Parathyroid adenoma (tissue), 2 donors: Measurements from ENCODE around the gene FKBP2.

Source experiments
- H2AFZ ChIP-seq: fragments of 300-600 bp; sonication (generic); one replicate; pipeline ENCODE4 v1.7.0; 2017; ENCODE audit warnings: antibody characterized with exemption, mild to moderate bottlenecking
- H3K27ac ChIP-seq: fragments of 300-600 bp; sonication (generic); one replicate; pipeline ENCODE4 v1.7.0; 2017
- H3K27me3 ChIP-seq: fragments of 300-600 bp; sonication (generic); one replicate; pipeline ENCODE4 v1.7.0; 2017; ENCODE audit warnings: low read length; ENCODE audit not compliant: control insufficient read depth, insufficient read depth
- H3K36me3 ChIP-seq: fragments of 300-600 bp; sonication (generic); one replicate; pipeline ENCODE4 v1.7.0; 2017; ENCODE audit warnings: low read length; ENCODE audit not compliant: control insufficient read depth, insufficient read depth
- H3K4me1 ChIP-seq: fragments of 300-600 bp; sonication (generic); one replicate; pipeline ENCODE4 v1.7.0; 2017; ENCODE audit warnings: control low read depth
- H3K4me2 ChIP-seq: fragments of 300-600 bp; sonication (generic); one replicate; pipeline ENCODE4 v1.7.0; 2017; ENCODE audit warnings: low read length
- H3K4me3 ChIP-seq: fragments of 300-600 bp; sonication (generic); one replicate; pipeline ENCODE4 v1.7.0; 2017; ENCODE audit warnings: low read depth, low read length
- H3K79me2 ChIP-seq: fragments of 300-600 bp; sonication (generic); one replicate; pipeline ENCODE4 v1.7.0; 2017; ENCODE audit warnings: control low read depth
- H3K9ac ChIP-seq: fragments of 300-600 bp; sonication (generic); one replicate; pipeline ENCODE4 v1.7.0; 2017; ENCODE audit warnings: mild to moderate bottlenecking
- H3K9me3 ChIP-seq: fragments of 300-600 bp; sonication (generic); one replicate; pipeline ENCODE4 v1.7.0; 2017; ENCODE audit warnings: low read length; ENCODE audit not compliant: control insufficient read depth
- TF ChIP-seq, protein P1 (sequence below): fragments of 300-600 bp; sonication (generic); IDR thresholded peaks from one replicate; pipeline ENCODE4 v1.7.0; 2017; ENCODE audit warnings: antibody characterized with exemption, mild to moderate bottlenecking
- donor health status: primary hyperparathyroidism.

The FKBP2 gene

GRCh38 chr11:64235437-64236161 lies 5.3 kb upstream of the FKBP2 start:
- Histone ChIP-seq H3K4me3 (peak overlapping the region; percentile 57), H2AFZ (no peak overlapping the region), H3K27ac (peak overlapping the region; percentile 36), H3K9ac (no peak overlapping the region), H3K4me1 (peaks cover 9% of the 10 kb centered on the region), H3K9me3 (no peaks in the 10 kb centered on the region), H3K36me3 (no peaks in the 10 kb centered on the region), H3K4me2 (peak overlapping the region; percentile 73), H3K79me2 (no peaks in the 10 kb centered on the region), H3K27me3 (no peaks in the 10 kb centered on the region)
- TF ChIP-seq, protein P1, sequence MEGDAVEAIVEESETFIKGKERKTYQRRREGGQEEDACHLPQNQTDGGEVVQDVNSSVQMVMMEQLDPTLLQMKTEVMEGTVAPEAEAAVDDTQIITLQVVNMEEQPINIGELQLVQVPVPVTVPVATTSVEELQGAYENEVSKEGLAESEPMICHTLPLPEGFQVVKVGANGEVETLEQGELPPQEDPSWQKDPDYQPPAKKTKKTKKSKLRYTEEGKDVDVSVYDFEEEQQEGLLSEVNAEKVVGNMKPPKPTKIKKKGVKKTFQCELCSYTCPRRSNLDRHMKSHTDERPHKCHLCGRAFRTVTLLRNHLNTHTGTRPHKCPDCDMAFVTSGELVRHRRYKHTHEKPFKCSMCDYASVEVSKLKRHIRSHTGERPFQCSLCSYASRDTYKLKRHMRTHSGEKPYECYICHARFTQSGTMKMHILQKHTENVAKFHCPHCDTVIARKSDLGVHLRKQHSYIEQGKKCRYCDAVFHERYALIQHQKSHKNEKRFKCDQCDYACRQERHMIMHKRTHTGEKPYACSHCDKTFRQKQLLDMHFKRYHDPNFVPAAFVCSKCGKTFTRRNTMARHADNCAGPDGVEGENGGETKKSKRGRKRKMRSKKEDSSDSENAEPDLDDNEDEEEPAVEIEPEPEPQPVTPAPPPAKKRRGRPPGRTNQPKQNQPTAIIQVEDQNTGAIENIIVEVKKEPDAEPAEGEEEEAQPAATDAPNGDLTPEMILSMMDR = no peak

DNA sequence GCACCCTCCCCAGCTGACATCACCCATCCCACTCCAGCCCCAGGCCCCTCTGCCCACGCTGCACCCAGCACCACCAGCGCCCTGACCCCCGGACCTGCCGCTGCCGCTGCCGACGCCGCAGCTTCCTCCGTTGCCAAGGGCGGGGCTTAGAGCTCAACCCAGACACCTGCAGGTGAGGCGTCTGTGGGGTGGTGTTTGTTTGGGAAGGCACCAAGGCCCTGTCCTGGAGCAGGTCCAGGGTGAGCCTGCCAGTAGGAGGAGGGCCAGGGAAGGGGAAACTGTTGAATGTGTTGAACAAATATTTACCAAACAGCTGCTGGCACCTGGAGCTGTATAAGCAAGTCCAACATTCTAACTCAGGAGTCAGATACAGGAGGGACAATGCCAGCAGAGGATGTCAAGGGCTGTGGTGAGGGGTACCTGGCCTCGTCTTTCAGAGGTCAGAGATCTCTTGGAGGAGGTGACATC lies 3.4 kb upstream of the FKBP2 start:
- Histone ChIP-seq H3K27ac (peak overlapping the region; percentile 39), H3K4me1 (peaks cover 10% of the 10 kb centered on the region)

GRCh38 chr11:64238076-64238475 lies 2.8 kb upstream of the FKBP2 start:
- Histone ChIP-seq H3K4me1 (peaks cover 12% of the 10 kb centered on the region), H3K27ac (peak overlapping the region; percentile 39), H3K9ac (no peak overlapping the region)

More for the DNA sequence above, 3.4 kb upstream of the FKBP2 start:
- Histone ChIP-seq H3K9me3 (no peaks in the 10 kb centered on the region), H3K4me3 (peak overlapping the region; percentile 22), H2AFZ (no peak overlapping the region), H3K36me3 (no peaks in the 10 kb centered on the region), H3K79me2 (no peaks in the 10 kb centered on the region), H3K9ac (no peak overlapping the region), H3K4me2 (peak overlapping the region; percentile 33), H3K27me3 (no peaks in the 10 kb centered on the region)
- TF ChIP-seq, protein P1 = no peak

GRCh38 chr11:64238999-64239398 lies 1.9 kb upstream of the FKBP2 start:
- Histone ChIP-seq H3K4me1 (peaks cover 12% of the 10 kb centered on the region), H3K4me2 (no peak overlapping the region), H3K9ac (no peak overlapping the region), H3K36me3 (no peaks in the 10 kb centered on the region), H3K79me2 (no peaks in the 10 kb centered on the region), H3K27ac (no peak overlapping the region), H3K4me3 (no peak overlapping the region), H3K27me3 (no peaks in the 10 kb centered on the region), H3K9me3 (no peaks in the 10 kb centered on the region), H2AFZ (no peak overlapping the region)
- TF ChIP-seq, protein P1 = no peak

More at GRCh38 chr11:64238076-64238475, 2.8 kb upstream of the FKBP2 start:
- no peaks in the 10 kb centered on the region for H3K36me3 ChIP-seq
- TF ChIP-seq, protein P1 = no peak
- H3K4me2 ChIP-seq = peak overlapping the region; percentile 33
- no peaks in the 10 kb centered on the region for H3K27me3 ChIP-seq
- H2AFZ ChIP-seq = no peak overlapping the region
- no peaks in the 10 kb centered on the region for H3K79me2 ChIP-seq
- no peaks in the 10 kb centered on the region for H3K9me3 ChIP-seq
- peak overlapping the region; percentile 22 for H3K4me3 ChIP-seq
